Adipose tissue (tissue), 3 donors: Measurements from ENCODE around the gene GPSM1. TPM values are rescaled to one million over a fixed set of nuclear protein-coding genes. Genes with fewer than 3 reads are reported as not detected.

Experiments
- H3K27ac ChIP-seq: one replicate; pipeline ENCODE4 v1.5.1; 2013; ENCODE audit warnings: low read depth, low read length
- WGBS, 3 donors: extraction: QIAGEN DNeasy Blood & Tissue Kit; methylation state at CpG; one replicate each; pipeline ENCODE4 v1.1.7; 2013; 5-methylcytosine and 5-hydroxymethylcytosine counted together
- polyA plus RNA-seq, 3 donors: library from polyadenylated mRNA; stranded (reverse); fragments of 200-250 nt; gene quantifications; one replicate each; pipeline ENCODE4 v1.2.3, GENCODE V29; 2013
- donor health status: healthy with polysubstance abuse.
- donor health status: Bipolar disorder and iron deficiency.
- donor health status: healthy.

The GPSM1 gene
- polyA plus RNA-seq, 3 donors, result 5.8 to 14.9 (median 11.0) TPM

- 85 to 90% (median 89%) methylated on average over 27 to 30 of the region's 30 CpGs for WGBS, 3 donors
- no peak overlapping the region for H3K27ac ChIP-seq
Measured at GRCh38 chr9:136336156-136336870, 9.0 kb downstream of the GPSM1 start.

- H3K27ac ChIP-seq, result no peak overlapping the region
- 93 to 96% (median 96%) methylated on average over 23 of the region's 23 CpGs for WGBS, 3 donors
Measured at GRCh38 chr9:136336881-136337280, 9.5 kb downstream of the GPSM1 start.

GRCh38 chr9:136337416-136338395 is 10.4 kb downstream of the GPSM1 start:
- no peak overlapping the region for H3K27ac ChIP-seq
- 86 to 91% (median 88%) methylated on average over 39 to 43 of the region's 43 CpGs for WGBS, 3 donors

GRCh38 chr9:136338511-136338910 is 11.2 kb downstream of the GPSM1 start:
- 85 to 94% (median 93%) methylated on average over 23 to 25 of the region's 25 CpGs for WGBS, 3 donors

GRCh38 chr9:136339173-136339957 is 12.0 kb downstream of the GPSM1 start:
- WGBS, 3 donors, result 34 to 82% (median 79%) methylated on average over 30 to 32 of the region's 32 CpGs
- H3K27ac ChIP-seq, result no peak overlapping the region

More at GRCh38 chr9:136338511-136338910, 11.2 kb downstream of the GPSM1 start:
- H3K27ac ChIP-seq, result no peak overlapping the region

GRCh38 chr9:136339958-136340310 is 12.6 kb downstream of the GPSM1 start:
- WGBS, 3 donors, result 48 to 91% (median 90%) methylated on average over 12 of the region's 12 CpGs

GRCh38 chr9:136340356-136341041 is 13.2 kb downstream of the GPSM1 start:
- no peak overlapping the region for H3K27ac ChIP-seq
- 88 to 95% (median 93%) methylated on average over 26 to 28 of the region's 28 CpGs for WGBS, 3 donors

More at GRCh38 chr9:136339958-136340310, 12.6 kb downstream of the GPSM1 start:
- no peak overlapping the region for H3K27ac ChIP-seq

GRCh38 chr9:136341042-136341655 is 13.8 kb downstream of the GPSM1 start:
- H3K27ac ChIP-seq, result no peak overlapping the region
- 61 to 90% (median 83%) methylated on average over 18 of the region's 18 CpGs for WGBS, 3 donors

- WGBS, 3 donors, result 59 to 77% (median 75%) methylated on average over 10 of the region's 10 CpGs
- H3K27ac ChIP-seq, result no peak overlapping the region
Measured at GRCh38 chr9:136341769-136342168, 14.4 kb downstream of the GPSM1 start.

GRCh38 chr9:136342181-136343120 is 15.1 kb downstream of the GPSM1 start:
- H3K27ac ChIP-seq, result no peak overlapping the region
- WGBS, 3 donors, result 9 to 25% (median 19%) methylated on average over 50 to 60 of the region's 60 CpGs

- 48 to 75% (median 68%) methylated on average over 22 to 23 of the region's 23 CpGs for WGBS, 3 donors
- no peak overlapping the region for H3K27ac ChIP-seq
Measured at GRCh38 chr9:136343121-136343883, 16.0 kb downstream of the GPSM1 start.

- WGBS, 3 donors, result 93 to 96% (median 96%) methylated on average over 13 to 24 of the region's 24 CpGs
- no peak overlapping the region for H3K27ac ChIP-seq
Measured at GRCh38 chr9:136343884-136344269, 16.5 kb downstream of the GPSM1 start.

GRCh38 chr9:136344544-136345280 is 17.4 kb downstream of the GPSM1 start:
- 71 to 78% (median 77%) methylated on average over 21 of the region's 21 CpGs for WGBS, 3 donors
- H3K27ac ChIP-seq, result no peak overlapping the region

GRCh38 chr9:136345281-136346156 is 18.2 kb downstream of the GPSM1 start:
- 40 to 62% (median 49%) methylated on average over 40 to 43 of the region's 43 CpGs for WGBS, 3 donors
- no peak overlapping the region for H3K27ac ChIP-seq

- 48 to 65% (median 59%) methylated on average over 8 to 10 of the region's 10 CpGs for WGBS, 3 donors
- H3K27ac ChIP-seq, result no peak overlapping the region
Measured at GRCh38 chr9:136346157-136346481, 18.8 kb downstream of the GPSM1 start.
